ENCODE data around the gene SLC35B2.

Gene SLC35B2

GRCh38 chr6:44245912-44246662 is 11.2 kb downstream of the SLC35B2 start (continued):
- TF ChIP-seq CTCF (tag by site-specific recombination; IDR thresholded peaks at IDR 0.05) (peak; percentile 90), KLF10 (tag by site-specific recombination; IDR thresholded peaks at IDR 0.05) (no peak), REST (tag by site-specific recombination; IDR thresholded peaks at IDR 0.05) (0 out of 2 replicates have a peak, but pooled peaks have one; percentile 17), PRDM4 (tag by site-specific recombination; IDR thresholded peaks at IDR 0.05) (peak; percentile 100), ZSCAN4 (tag by site-specific recombination; IDR thresholded peaks at IDR 0.05) (peak; percentile 52), MYNN (tag by site-specific recombination; IDR thresholded peaks at IDR 0.05; ENCODE audit: borderline replicate concordance) (no peak), ZNF747 (tag by site-specific recombination; IDR thresholded peaks at IDR 0.05) (no peak)

GRCh38 chr6:44245391-44245911 is 11.9 kb downstream of the SLC35B2 start:
- CTCF ChIA-PET = interaction anchor here (1.1 to 5.6 kb wide), 5 partner anchors 10 to 149 kb away, joined by 3 to 70 read pairs (median 22); partner anchors contain the start of genes SLC29A1 and SLC35B2
- no peak for TF ChIP-seq ZNF777 (tag by site-specific recombination; IDR thresholded peaks at IDR 0.05; ENCODE audit: borderline replicate concordance)
- TF ChIP-seq ZSCAN16 (tag by site-specific recombination; IDR thresholded peaks at IDR 0.05) = 0 out of 2 replicates have a peak, but pooled peaks have one; percentile 0
- TF ChIP-seq ZNF776 (tag by site-specific recombination; IDR thresholded peaks at IDR 0.05; ENCODE audit: borderline replicate concordance) = no peak

GRCh38 chr6:44243345-44243744 is 14.0 kb downstream of the SLC35B2 start:
- Histone ChIP-seq H3K4me1 (ENCODE audit: control insufficient read depth, insufficient read depth, low read length) (no peaks in the 10 kb centered on the region), H3K4me3 (ENCODE audit: low read depth, low read length) (no peak overlapping the region), H3K27ac (ENCODE audit: extremely low read depth, low read depth, low read length) (no peak overlapping the region), H3K36me3 (ENCODE audit: control insufficient read depth in 2 of 2, insufficient read depth in 1 of 2, low read length in 2 of 2) (peaks cover 0 to 9% of the 10 kb centered on the region in 2 experiments; a peak in 1 of 3 replicates), H3K9me3 (ENCODE audit: control insufficient read depth, insufficient read depth, low read depth, low read length) (no peaks in the 10 kb centered on the region)
- CTCF ChIA-PET = interaction anchor here (0.7 to 5.6 kb wide), 7 partner anchors 8 to 218 kb away, joined by 3 to 70 read pairs (median 6); partner anchors contain the start of gene SLC29A1
- no peak for TF ChIP-seq SP3 (tag by site-specific recombination; IDR thresholded peaks at IDR 0.05)
- no peak for TF ChIP-seq HOXD13 (CRISPR knock-in tag; IDR thresholded peaks at IDR 0.05; ENCODE audit: borderline replicate concordance)
- TF ChIP-seq ZNF449 (tag by site-specific recombination; IDR thresholded peaks at IDR 0.05) = peak; percentile 97
- TF ChIP-seq RBAK (tag by site-specific recombination; IDR thresholded peaks at IDR 0.05) = no peak
- POLR2A ChIA-PET = no interaction called here

More at GRCh38 chr6:44245391-44245911, 11.9 kb downstream of the SLC35B2 start:
- no peaks in the 10 kb centered on the region for H3K9me3 ChIP-seq (ENCODE audit: control insufficient read depth, insufficient read depth, low read depth, low read length)
- POLR2A ChIA-PET = interaction anchor here (0.7 to 5.1 kb wide), 8 partner anchors 8 to 616 kb away, joined by 3 to 131 read pairs (median 8); partner anchors contain the start of genes GTPBP2, SLC29A1 and SLC35B2
- H3K36me3 ChIP-seq (ENCODE audit: control insufficient read depth in 2 of 2, insufficient read depth in 1 of 2, low read length in 2 of 2) = peaks cover 10 to 30% of the 10 kb centered on the region in 2 experiments
- no peak overlapping the region for H3K27ac ChIP-seq (ENCODE audit: extremely low read depth, low read depth, low read length)
- no peak overlapping the region for H3K4me3 ChIP-seq (ENCODE audit: low read depth, low read length)
- no peaks in the 10 kb centered on the region for H3K4me1 ChIP-seq (ENCODE audit: control insufficient read depth, insufficient read depth, low read length)

Measured in HEK293 (cell line).